ENCODE data around the gene KRT74.

DNA sequence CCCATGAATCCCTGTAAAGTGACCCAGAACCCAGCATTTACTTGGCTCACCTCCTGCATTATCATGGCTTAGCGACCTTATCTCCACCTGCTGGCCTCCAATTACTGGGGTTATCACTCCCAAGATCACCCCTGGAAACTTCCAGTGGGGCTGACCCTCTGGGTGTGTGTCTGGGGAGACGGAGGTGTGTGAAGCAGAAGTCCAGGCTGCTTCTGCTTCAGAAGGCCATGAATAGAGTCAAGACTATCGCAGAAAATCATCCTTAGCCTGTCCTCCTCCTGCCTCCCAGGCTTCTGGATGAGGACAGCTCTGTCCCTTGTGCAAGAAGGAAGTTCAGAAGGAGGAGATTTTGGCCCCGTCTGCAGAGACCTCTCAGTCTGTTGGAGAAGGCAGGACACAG lies 28.0 kb upstream of the KRT74 start:
- TF ChIP-seq, protein P1, sequence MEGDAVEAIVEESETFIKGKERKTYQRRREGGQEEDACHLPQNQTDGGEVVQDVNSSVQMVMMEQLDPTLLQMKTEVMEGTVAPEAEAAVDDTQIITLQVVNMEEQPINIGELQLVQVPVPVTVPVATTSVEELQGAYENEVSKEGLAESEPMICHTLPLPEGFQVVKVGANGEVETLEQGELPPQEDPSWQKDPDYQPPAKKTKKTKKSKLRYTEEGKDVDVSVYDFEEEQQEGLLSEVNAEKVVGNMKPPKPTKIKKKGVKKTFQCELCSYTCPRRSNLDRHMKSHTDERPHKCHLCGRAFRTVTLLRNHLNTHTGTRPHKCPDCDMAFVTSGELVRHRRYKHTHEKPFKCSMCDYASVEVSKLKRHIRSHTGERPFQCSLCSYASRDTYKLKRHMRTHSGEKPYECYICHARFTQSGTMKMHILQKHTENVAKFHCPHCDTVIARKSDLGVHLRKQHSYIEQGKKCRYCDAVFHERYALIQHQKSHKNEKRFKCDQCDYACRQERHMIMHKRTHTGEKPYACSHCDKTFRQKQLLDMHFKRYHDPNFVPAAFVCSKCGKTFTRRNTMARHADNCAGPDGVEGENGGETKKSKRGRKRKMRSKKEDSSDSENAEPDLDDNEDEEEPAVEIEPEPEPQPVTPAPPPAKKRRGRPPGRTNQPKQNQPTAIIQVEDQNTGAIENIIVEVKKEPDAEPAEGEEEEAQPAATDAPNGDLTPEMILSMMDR (IDR thresholded peaks at IDR 0.05), result no peak
- no peak for TF ChIP-seq POLR2A (IDR thresholded peaks at IDR 0.05)

All from Peyer's patch (tissue), 4 donors.